HepG2 (cell line): Measurements from ENCODE around the gene BAIAP2L2. TPM values are rescaled to one million over a fixed set of nuclear protein-coding genes. Genes with fewer than 3 reads are reported as not detected.

Experiments
- ARID5B ChIP-seq: IDR thresholded peaks from 2 replicates; pipeline ENCODE4 v1.4.0; 2020; ENCODE audit warnings: mild to moderate bottlenecking, missing genetic modification reagents
- ATF7-NPFF ChIP-seq: sonication (generic); formaldehyde crosslinking; IDR thresholded peaks from 2 replicates; pipeline ENCODE4 v1.8.1; 2023; ENCODE audit warnings: mild to moderate bottlenecking, low read depth, missing genetic modification reagents, moderate library complexity
- DNMT1 ChIP-seq: sonication (generic); formaldehyde crosslinking; IDR thresholded peaks from 2 replicates; pipeline ENCODE4 v1.5.1; 2020; ENCODE audit warnings: mild to moderate bottlenecking, missing genetic modification reagents
- DNMT3B ChIP-seq: conservative IDR thresholded peaks from 2 replicates; pipeline ENCODE4 v1.6.1; 2016; ENCODE audit warnings: missing biosample characterization, control low read depth
- ETV5 ChIP-seq: IDR thresholded peaks from 2 replicates; pipeline ENCODE4 v1.6.1; 2018; ENCODE audit warnings: missing biosample characterization, missing genetic modification reagents, inconsistent platforms, borderline replicate concordance
- FOXJ3 ChIP-seq: sonication (generic); formaldehyde crosslinking; IDR thresholded peaks from 2 replicates; pipeline ENCODE4 v1.4.0; 2020; ENCODE audit warnings: missing genetic modification reagents, mild to moderate bottlenecking, borderline replicate concordance
- FUBP1 ChIP-seq: sonication (generic); formaldehyde crosslinking; IDR thresholded peaks from 2 replicates; pipeline ENCODE4 v1.5.1; 2020; ENCODE audit warnings: missing genetic modification reagents, mild to moderate bottlenecking, borderline replicate concordance
- KDM6A ChIP-seq: IDR thresholded peaks from 2 replicates; pipeline ENCODE4 v1.6.1; 2016; ENCODE audit warnings: low read depth
- MTA3 ChIP-seq: sonication (generic); formaldehyde crosslinking; IDR thresholded peaks from 2 replicates; pipeline ENCODE4 v1.4.0; 2020; ENCODE audit warnings: missing genetic modification reagents
- NCOA1 ChIP-seq: sonication (generic); formaldehyde crosslinking; IDR thresholded peaks from 2 replicates; pipeline ENCODE4 v1.9.0; 2021; ENCODE audit warnings: missing genetic modification reagents
- UBTF ChIP-seq: sonication (generic); formaldehyde crosslinking; IDR thresholded peaks from 2 replicates; pipeline ENCODE4 v1.4.0; 2020; ENCODE audit warnings: mild to moderate bottlenecking, missing genetic modification reagents
- ZFYVE20 ChIP-seq: sonication (generic); formaldehyde crosslinking; IDR thresholded peaks from 2 replicates; pipeline ENCODE4 v1.8.0; 2023; ENCODE audit warnings: low read depth, mild to moderate bottlenecking, moderate library complexity, missing genetic modification reagents, borderline replicate concordance
- ZNF235 ChIP-seq: sonication (generic); formaldehyde crosslinking; IDR thresholded peaks from 2 replicates; pipeline ENCODE4 v1.8.1; 2023; ENCODE audit warnings: mild to moderate bottlenecking, missing genetic modification reagents, borderline replicate concordance
- ZNF251 ChIP-seq: sonication (generic); formaldehyde crosslinking; IDR thresholded peaks from 2 replicates; pipeline ENCODE4 v1.9.0; 2021; ENCODE audit warnings: mild to moderate bottlenecking, missing genetic modification reagents
- ZZZ3 ChIP-seq: sonication (generic); formaldehyde crosslinking; IDR thresholded peaks from 2 replicates; pipeline ENCODE4 v1.4.0; 2020; ENCODE audit warnings: missing genetic modification reagents, mild to moderate bottlenecking, borderline replicate concordance
- polyA plus RNA-seq, 8 experiments: library from polyadenylated mRNA; depleted of rRNA in 3 of 8; stranded (reverse) in 7 of 8; unstranded in 1 of 8; fragments of >200 nt; fragmentation: Illumina TruSeq in 4 of 8; extraction: Trizol in 4 of 8; gene quantifications; 2 replicates each; pipeline versions ENCODE4 v1.2.1 to v1.2.3, GENCODE V29; 2011 to 2016; ENCODE audit warnings: low read depth in 4 of 8, missing spikeins in 1 of 8, mixed read lengths in 1 of 8; ENCODE audit not compliant: insufficient read depth in 1 of 8
- total RNA-seq, 5 experiments: library from RNA; depleted of rRNA; stranded (reverse); fragments of >200 nt; fragmentation: Illumina TruSeq; extraction: Trizol; gene quantifications; 2 replicates each; pipeline ENCODE4 v1.2.3, GENCODE V29; 2016; ENCODE audit warnings: low read depth in 1 of 5
- TF ChIP-seq, protein P1 (sequence below): IDR thresholded peaks from 2 replicates; pipeline ENCODE4 v1.6.1; 2012; ENCODE audit warnings: low read length, improper control_type of control experiment

Gene BAIAP2L2
- total and polyA plus RNA-seq, 2 of the 13 experiments (the other 11 are each of a cell fraction or from before 2014, with no cell fraction given): 4.4 to 7.5 TPM

GRCh38 chr22:38056969-38057891 is 53.3 kb downstream of the BAIAP2L2 start, which contains the start of gene PICK1 (continued):
- TF ChIP-seq FUBP1 (CRISPR knock-in tag): no peak
- TF ChIP-seq ZZZ3 (CRISPR knock-in tag): peak; percentile 62; the same call in 1 of the 2 replicates
- 0 out of 2 replicates have a peak, but pooled peaks have one; percentile 49 for TF ChIP-seq ETV5 (CRISPR knock-in tag)
- no peak; the same call in 1 of the 2 replicates for TF ChIP-seq DNMT1 (CRISPR knock-in tag)
- TF ChIP-seq DNMT3B: 0 out of 2 replicates have a peak, but pooled peaks have one; percentile 32
- TF ChIP-seq, protein P1, sequence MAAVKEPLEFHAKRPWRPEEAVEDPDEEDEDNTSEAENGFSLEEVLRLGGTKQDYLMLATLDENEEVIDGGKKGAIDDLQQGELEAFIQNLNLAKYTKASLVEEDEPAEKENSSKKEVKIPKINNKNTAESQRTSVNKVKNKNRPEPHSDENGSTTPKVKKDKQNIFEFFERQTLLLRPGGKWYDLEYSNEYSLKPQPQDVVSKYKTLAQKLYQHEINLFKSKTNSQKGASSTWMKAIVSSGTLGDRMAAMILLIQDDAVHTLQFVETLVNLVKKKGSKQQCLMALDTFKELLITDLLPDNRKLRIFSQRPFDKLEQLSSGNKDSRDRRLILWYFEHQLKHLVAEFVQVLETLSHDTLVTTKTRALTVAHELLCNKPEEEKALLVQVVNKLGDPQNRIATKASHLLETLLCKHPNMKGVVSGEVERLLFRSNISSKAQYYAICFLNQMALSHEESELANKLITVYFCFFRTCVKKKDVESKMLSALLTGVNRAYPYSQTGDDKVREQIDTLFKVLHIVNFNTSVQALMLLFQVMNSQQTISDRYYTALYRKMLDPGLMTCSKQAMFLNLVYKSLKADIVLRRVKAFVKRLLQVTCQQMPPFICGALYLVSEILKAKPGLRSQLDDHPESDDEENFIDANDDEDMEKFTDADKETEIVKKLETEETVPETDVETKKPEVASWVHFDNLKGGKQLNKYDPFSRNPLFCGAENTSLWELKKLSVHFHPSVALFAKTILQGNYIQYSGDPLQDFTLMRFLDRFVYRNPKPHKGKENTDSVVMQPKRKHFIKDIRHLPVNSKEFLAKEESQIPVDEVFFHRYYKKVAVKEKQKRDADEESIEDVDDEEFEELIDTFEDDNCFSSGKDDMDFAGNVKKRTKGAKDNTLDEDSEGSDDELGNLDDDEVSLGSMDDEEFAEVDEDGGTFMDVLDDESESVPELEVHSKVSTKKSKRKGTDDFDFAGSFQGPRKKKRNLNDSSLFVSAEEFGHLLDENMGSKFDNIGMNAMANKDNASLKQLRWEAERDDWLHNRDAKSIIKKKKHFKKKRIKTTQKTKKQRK: no peak
- no peak for TF ChIP-seq ATF7-NPFF (CRISPR knock-in tag)
- TF ChIP-seq UBTF: 0 out of 2 replicates have a peak, but pooled peaks have one; percentile 16
- peak; percentile 72; the same call in 1 of the 2 replicates for TF ChIP-seq ZNF235
- TF ChIP-seq KDM6A (CRISPR knock-in tag): no peak
- TF ChIP-seq ZNF251 (CRISPR knock-in tag): no peak
- 0 out of 2 replicates have a peak, but pooled peaks have one; percentile 28 for TF ChIP-seq ZFYVE20 (CRISPR knock-in tag)
- peak; percentile 38; the same call in 1 of the 2 replicates for TF ChIP-seq FOXJ3 (CRISPR knock-in tag)
- TF ChIP-seq ARID5B (CRISPR knock-in tag): 0 out of 2 replicates have a peak, but pooled peaks have one; percentile 13
- TF ChIP-seq NCOA1 (CRISPR knock-in tag): 0 out of 2 replicates have a peak, but pooled peaks have one; percentile 38
- TF ChIP-seq MTA3 (CRISPR knock-in tag): no peak
